ENCODE results near the gene JARID2.

JARID2 gene

GRCh38 chr6:15509335-15509933 is 263.6 kb downstream of the JARID2 start:
- no peak for DNase-seq (ENCODE audit: low read depth)

- no peak for DNase-seq (ENCODE audit: low read depth)
Measured at GRCh38 chr6:15510121-15510520, 264.3 kb downstream of the JARID2 start.

- no peak for DNase-seq (ENCODE audit: low read depth)
Measured at GRCh38 chr6:15510536-15511247, 264.8 kb downstream of the JARID2 start.

- DNase-seq (ENCODE audit: low read depth) = no peak
Measured at GRCh38 chr6:15511248-15512125, 265.6 kb downstream of the JARID2 start.

GRCh38 chr6:15512126-15512525 is 266.3 kb downstream of the JARID2 start:
- DNase-seq (ENCODE audit: low read depth) = no peak

- no peak for DNase-seq (ENCODE audit: low read depth)
Measured at GRCh38 chr6:15512721-15513120, 266.9 kb downstream of the JARID2 start.

- no peak for DNase-seq (ENCODE audit: low read depth)
Measured at GRCh38 chr6:15513131-15513771, 267.4 kb downstream of the JARID2 start.

- DNase-seq (ENCODE audit: low read depth) = no peak
Measured at GRCh38 chr6:15513801-15514711, 268.2 kb downstream of the JARID2 start.

- no peak for DNase-seq (ENCODE audit: low read depth)
Measured at GRCh38 chr6:15515226-15515625, 269.4 kb downstream of the JARID2 start.

- DNase-seq (ENCODE audit: low read depth) = no peak
Measured at GRCh38 chr6:15515660-15516375, 269.9 kb downstream of the JARID2 start.

- no peak for DNase-seq (ENCODE audit: low read depth)
Measured at GRCh38 chr6:15516378-15516777, 270.5 kb downstream of the JARID2 start.

- DNase-seq (ENCODE audit: low read depth) = no peak
Measured at GRCh38 chr6:15516923-15517560, 271.2 kb downstream of the JARID2 start.

- no peak for DNase-seq (ENCODE audit: low read depth)
Measured at GRCh38 chr6:15517600-15517999, 271.7 kb downstream of the JARID2 start.

GRCh38 chr6:15518057-15518456 is 272.2 kb downstream of the JARID2 start:
- DNase-seq (ENCODE audit: low read depth) = no peak

GRCh38 chr6:15518878-15519277 is 273.0 kb downstream of the JARID2 start:
- no peak for DNase-seq (ENCODE audit: low read depth)

GRCh38 chr6:15519681-15520080 is 273.8 kb downstream of the JARID2 start:
- no peak for DNase-seq (ENCODE audit: low read depth)

- no peak for DNase-seq (ENCODE audit: low read depth)
Measured at GRCh38 chr6:15520626-15521203, 274.8 kb downstream of the JARID2 start.

GRCh38 chr6:15521582-15521981 is 275.7 kb downstream of the JARID2 start:
- DNase-seq (ENCODE audit: low read depth) = no peak

- no peak for DNase-seq (ENCODE audit: low read depth)
Measured at GRCh38 chr6:15522026-15522425, 276.2 kb downstream of the JARID2 start.

GRCh38 chr6:15522427-15522826 is 276.6 kb downstream of the JARID2 start:
- DNase-seq (ENCODE audit: low read depth) = no peak
